Activated effector memory CD4-positive, alpha-beta T cell treated with Interleukin-2 at 50 U/mL for 16 hours (primary cell): ENCODE results near the gene SLC25A25.

ENCODE experiments used
- DNase-seq: peaks from one replicate; pipeline ENCODE4 v3.0.0-alpha.2; 2020

Gene SLC25A25

DNA sequence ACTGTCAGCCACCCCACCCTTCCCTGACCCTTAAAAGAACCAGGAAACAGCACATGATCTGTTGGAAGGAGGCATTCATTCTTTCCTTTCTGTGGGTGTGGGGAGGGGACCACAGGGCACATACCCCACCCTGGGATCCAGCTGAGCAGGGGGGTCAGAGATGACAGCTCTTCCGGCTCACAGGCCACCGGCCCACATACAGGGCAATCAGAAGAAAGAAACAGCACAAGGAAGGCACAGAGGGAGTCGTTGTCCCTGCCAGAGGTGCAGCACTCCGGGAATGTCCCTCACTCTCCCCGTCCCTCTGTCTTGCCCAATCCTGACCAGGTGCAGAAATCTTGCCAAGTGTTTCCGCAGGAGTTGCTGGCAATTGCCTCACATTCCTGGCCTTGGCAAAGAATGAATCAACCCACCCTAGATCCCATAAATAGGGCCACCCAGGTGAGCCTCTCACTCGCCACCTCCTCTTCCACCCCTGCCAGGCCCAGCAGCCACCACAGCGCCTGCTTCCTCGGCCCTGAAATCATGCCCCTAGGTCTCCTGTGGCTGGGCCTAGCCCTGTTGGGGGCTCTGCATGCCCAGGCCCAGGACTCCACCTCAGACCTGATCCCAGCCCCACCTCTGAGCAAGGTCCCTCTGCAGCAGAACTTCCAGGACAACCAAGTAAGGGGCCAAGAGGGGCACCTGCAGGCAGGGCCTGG lies 81.1 kb downstream of the SLC25A25 start, which contains the start of gene LCN2:
LCN2 (plus strand) TSS at position 453 of the 701 bp plus-strand sequence; CDS start at position 526, 73 bp downstream.
- no peak for DNase-seq

DNA sequence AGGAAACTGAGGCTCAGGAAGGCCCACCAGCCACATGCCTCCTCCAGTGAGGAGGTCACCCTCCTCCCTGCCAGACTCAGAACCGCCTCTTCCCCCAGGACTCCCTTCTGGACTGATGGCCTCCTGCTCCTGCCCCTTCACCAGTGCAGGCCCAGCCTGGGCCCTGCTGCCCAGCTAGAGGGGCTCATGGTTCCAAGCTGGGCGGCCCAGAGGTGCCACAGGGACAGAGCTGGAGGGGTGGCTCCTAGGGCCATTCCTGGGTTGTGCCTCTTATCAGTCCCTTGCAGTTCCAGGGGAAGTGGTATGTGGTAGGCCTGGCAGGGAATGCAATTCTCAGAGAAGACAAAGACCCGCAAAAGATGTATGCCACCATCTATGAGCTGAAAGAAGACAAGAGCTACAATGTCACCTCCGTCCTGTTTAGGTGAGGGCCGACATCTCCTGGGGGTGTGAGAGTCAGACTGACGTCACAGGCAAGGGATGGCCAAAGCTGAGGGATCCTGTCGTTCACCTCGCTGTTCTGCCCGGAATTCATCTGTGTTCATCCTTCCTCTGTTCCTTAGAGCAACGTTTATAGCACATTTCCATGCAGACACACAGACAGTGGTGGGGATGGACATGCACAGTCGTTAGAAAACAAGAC lies 82.0 kb downstream of the SLC25A25 start:
- no peak for DNase-seq

DNA sequence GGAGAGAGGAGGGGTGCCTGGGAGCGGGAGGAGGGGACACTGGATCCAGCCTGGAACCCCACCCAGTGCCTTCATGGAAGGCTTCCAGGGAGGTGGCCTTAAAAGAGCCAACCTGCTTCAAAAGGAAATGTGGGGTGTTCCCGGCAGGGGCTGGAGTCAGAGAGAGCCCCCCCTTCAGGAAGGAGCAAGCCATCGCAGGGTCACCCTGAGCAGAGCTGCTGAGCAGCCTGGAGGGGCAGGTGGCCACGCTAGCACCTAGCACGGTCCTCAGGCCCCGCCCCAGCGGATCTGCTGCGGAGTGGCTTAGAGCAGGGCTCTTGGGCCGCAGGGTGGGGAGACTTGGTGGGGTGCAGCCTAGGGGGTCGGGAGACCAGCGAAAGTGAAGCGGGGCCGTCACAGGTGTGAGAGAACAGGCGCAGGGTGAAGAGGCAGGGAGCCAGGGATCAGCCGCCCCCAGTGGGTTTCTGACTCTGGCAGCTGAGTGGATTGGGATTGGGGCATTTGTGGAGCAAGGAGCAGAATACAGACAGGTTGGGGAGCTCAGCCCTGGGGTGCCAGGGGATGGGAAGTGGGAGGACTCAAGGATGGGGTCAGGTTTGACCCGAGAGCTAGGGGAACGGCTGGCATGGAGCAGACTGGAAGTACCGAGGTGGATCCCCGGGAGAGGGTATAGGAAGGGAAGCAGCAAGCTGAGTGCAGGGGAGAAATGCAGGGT lies 82.7 kb downstream of the SLC25A25 start:
- DNase-seq = no peak

DNA sequence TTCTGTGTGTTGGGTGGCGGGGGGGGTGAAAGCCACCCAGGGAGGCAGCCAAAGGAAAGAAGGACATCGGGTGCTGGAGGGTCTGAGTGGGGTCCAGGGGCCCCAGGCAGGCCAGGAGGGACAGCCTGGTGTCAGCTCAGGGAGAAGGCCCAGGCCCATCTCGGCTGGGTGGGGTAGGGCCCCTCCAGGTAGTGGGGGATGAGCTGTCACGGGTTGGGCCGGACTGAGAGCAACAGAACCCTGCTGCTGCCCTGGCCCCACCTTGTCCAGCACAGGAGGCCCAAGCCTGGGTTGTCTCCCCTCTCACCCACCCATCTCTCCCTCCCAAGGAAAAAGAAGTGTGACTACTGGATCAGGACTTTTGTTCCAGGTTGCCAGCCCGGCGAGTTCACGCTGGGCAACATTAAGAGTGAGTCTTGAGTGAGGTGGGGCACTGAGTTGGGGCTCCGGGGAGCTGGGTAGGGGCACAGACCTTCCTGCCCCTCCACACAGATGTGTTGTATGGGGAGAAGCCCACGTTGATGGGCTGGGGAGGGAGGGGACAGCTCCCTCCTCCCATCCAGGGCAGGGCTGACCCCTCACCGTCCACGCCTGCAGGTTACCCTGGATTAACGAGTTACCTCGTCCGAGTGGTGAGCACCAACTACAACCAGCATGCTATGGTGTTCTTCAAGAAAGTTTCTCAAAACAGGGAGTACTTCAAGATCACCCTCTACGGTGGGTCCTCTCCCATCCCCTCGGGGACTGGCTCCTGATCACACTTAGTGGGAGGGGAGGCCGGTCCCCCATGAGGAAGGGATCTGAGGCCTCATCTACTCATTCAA lies 83.5 kb downstream of the SLC25A25 start:
- no peak for DNase-seq

DNA sequence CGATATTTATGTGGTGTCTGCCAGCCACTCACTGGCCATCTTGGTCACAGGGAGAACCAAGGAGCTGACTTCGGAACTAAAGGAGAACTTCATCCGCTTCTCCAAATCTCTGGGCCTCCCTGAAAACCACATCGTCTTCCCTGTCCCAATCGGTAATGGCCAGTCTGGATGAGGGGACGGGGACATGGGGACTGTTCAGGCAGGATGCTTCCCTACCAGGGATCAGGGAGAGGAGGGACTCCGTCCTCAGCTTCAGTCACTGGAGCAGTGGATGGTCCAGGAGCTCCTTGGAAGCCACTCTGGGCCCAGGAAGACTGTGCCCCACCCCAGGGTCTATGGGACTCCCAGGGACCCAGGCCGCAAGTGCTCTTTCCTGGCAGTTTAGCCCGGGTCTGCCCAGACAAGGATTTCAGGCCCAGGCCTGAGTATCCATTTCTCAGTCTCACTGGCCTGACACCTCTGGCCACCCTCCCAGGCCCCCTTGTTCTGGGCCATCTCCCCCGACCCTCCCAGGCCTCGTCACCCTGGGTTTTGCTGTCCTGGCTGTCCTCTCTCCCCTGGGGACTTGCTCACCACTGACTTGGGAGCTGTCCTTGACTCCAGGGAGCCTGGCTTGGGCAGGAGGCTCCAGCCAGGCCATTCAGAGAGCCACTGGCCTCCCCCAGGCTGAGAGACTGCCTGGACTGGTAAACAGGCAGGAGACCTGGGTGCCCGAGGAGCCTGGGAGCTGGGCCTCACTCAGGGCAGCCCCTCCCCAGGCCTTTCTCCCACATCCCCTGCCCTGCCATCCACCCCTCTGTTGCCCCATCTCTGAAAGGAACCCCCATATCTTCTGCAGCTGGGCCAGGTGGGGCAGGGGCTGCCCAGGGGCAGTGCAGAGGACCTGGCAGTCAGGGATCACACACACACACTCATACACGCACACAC lies 84.4 kb downstream of the SLC25A25 start:
- no peak for DNase-seq

DNA sequence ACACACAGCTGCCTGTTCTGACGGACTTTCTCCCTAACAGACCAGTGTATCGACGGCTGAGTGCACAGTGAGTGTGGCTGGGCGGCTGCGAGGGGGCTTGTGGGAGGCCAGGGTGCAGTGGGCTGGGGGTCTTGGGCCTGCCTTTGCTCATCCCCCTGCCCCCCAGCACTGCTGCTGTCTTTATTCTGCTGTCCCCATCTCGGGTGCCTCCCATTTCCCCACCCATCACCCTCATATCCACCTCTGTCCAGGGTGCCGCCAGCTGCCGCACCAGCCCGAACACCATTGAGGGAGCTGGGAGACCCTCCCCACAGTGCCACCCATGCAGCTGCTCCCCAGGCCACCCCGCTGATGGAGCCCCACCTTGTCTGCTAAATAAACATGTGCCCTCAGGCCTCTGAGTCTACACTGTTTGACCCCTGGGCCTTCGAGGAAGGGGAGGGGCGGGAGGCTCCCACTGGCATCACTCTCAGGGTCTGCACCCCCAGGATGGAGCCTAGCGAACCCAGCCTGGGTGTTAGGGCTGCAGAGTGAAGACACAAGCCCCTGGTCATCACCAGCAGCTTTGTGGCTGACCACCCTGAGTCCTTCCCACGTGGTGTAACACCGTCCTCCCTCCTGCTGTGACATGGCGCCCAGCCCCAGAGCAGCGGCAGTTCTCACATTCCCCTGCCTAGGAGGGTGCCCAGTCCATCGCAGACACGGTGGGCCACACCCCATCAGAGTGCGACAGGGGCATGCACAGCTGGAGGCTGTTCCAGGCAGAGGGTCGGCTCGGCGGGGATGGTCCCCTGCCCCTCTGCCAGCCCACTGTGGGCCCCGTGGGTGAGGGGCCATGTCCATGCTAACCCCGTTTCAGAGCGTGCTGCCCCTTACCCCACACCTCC lies 85.3 kb downstream of the SLC25A25 start:
- DNase-seq = no peak

DNA sequence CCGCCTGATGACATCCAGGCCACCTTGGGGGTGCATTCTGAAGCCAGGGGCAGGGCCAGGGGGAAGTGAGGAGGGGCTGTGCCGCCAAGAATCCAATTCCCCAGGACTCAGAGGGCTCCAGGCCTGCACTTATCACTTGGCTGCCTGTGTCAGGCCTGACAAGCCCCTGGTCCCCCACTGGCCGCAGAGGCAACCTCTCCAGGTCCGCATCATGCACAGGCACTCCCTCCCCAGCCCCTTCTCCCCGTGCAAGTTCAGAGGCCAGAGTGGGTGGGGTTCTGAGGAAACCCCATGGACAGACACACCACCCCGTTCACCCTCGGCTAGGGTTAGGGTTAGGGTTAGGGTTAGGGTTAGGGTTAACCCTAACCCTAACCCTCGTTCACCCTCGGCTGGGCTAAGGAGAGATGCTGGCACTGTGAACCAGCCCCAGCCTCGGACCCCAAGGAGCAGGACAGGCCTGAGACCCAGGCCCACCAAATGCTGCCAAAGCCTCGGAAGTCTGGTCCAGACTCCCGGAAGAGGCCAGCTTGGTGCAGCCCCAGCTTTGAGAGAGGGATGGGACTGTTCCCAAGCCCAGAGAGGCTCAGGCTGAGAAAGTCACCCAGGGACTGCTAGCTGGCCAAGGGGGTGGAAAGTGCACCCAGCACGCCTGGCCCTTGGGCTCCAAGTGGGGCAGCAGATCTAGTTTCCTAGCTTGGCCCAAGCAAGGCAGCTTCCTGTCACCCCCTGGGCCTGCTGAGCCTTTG lies 86.1 kb downstream of the SLC25A25 start:
- DNase-seq = no peak

DNA sequence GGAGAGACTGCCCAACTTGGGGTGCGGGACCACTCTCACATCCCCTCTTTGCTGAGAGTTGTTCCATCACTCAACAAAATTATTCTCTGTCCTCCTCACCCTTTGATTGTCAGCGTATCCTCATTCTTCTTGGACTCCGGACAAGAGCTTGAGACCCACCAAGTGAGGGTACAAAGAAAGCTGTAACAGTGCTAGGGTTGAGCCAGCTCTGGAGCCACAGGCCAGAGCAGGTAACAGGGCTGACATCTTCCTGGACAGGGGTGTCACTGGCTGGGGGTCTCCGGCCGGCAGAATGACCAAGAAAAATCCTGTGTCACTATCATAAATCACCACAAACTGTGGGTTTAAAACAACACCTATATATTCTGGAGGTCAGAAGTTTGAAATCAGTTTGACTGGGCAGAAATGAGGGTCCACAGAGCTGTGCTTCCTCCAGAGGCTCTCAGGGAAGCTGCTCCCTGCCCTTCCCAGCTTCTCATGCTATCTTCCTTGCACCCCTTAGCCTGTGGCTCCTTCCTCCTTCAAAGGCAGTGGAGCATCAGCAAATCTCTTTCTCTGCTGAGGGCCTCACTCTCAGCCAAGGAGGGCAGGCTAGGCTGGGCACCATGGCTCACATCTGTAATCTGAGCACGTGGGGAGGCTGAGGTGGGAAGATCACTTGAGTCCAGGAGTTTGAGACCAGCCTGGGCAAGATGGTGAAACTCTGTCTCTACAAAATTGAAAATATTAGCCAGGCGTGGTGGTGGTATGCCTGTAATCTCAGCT lies 87.9 kb downstream of the SLC25A25 start:
- no peak for DNase-seq
